ENCODE results near the gene RNGTT.

Gene RNGTT

GRCh38 chr6:88605271-88605670, 358.1 kb downstream of the RNGTT start:
- TF ChIP-seq REST (IDR thresholded peaks at IDR 0.05; ENCODE audit: insufficient read depth in 1 of 2, low read depth in 2 of 2, low read length in 2 of 2): no peak
- TF ChIP-seq TAF1 (IDR thresholded peaks at IDR 0.05; ENCODE audit: borderline replicate concordance, insufficient read depth, low read length): no peak
- TF ChIP-seq SIN3A (IDR thresholded peaks at IDR 0.05; ENCODE audit: borderline replicate concordance, insufficient read depth, low read length): no peak
- no peak for TF ChIP-seq FOXP2 (optimal IDR thresholded peaks at IDR 0.05; ENCODE audit: borderline replicate concordance, extremely low read depth, extremely low read length, insufficient read depth)
- no peak for TF ChIP-seq POLR2AphosphoS5 (IDR thresholded peaks at IDR 0.05; ENCODE audit: low read depth, low read length)

- no peak for TF ChIP-seq FOXP2 (optimal IDR thresholded peaks at IDR 0.05; ENCODE audit: borderline replicate concordance, extremely low read depth, extremely low read length, insufficient read depth)
- TF ChIP-seq SIN3A (IDR thresholded peaks at IDR 0.05; ENCODE audit: borderline replicate concordance, insufficient read depth, low read length): no peak
- TF ChIP-seq REST (IDR thresholded peaks at IDR 0.05; ENCODE audit: insufficient read depth in 1 of 2, low read depth in 2 of 2, low read length in 2 of 2): no peak
- TF ChIP-seq TAF1 (IDR thresholded peaks at IDR 0.05; ENCODE audit: borderline replicate concordance, insufficient read depth, low read length): no peak
- no peak for TF ChIP-seq POLR2AphosphoS5 (IDR thresholded peaks at IDR 0.05; ENCODE audit: low read depth, low read length)
Measured at GRCh38 chr6:88599571-88599970, 363.8 kb downstream of the RNGTT start.

- TF ChIP-seq REST (IDR thresholded peaks at IDR 0.05; ENCODE audit: insufficient read depth in 1 of 2, low read depth in 2 of 2, low read length in 2 of 2): no peak
- TF ChIP-seq SIN3A (IDR thresholded peaks at IDR 0.05; ENCODE audit: borderline replicate concordance, insufficient read depth, low read length): no peak
- TF ChIP-seq POLR2AphosphoS5 (IDR thresholded peaks at IDR 0.05; ENCODE audit: low read depth, low read length): no peak
- no peak for TF ChIP-seq FOXP2 (optimal IDR thresholded peaks at IDR 0.05; ENCODE audit: borderline replicate concordance, extremely low read depth, extremely low read length, insufficient read depth)
- TF ChIP-seq TAF1 (IDR thresholded peaks at IDR 0.05; ENCODE audit: borderline replicate concordance, insufficient read depth, low read length): no peak
Measured at GRCh38 chr6:88596801-88597200, 366.6 kb downstream of the RNGTT start.

GRCh38 chr6:88588938-88589337, 374.5 kb downstream of the RNGTT start:
- TF ChIP-seq REST (IDR thresholded peaks at IDR 0.05; ENCODE audit: insufficient read depth in 1 of 2, low read depth in 2 of 2, low read length in 2 of 2) (no peak), POLR2AphosphoS5 (IDR thresholded peaks at IDR 0.05; ENCODE audit: low read depth, low read length) (no peak), SIN3A (IDR thresholded peaks at IDR 0.05; ENCODE audit: borderline replicate concordance, insufficient read depth, low read length) (no peak), TAF1 (IDR thresholded peaks at IDR 0.05; ENCODE audit: borderline replicate concordance, insufficient read depth, low read length) (no peak), FOXP2 (optimal IDR thresholded peaks at IDR 0.05; ENCODE audit: borderline replicate concordance, extremely low read depth, extremely low read length, insufficient read depth) (no peak)

- TF ChIP-seq REST (IDR thresholded peaks at IDR 0.05; ENCODE audit: insufficient read depth in 1 of 2, low read depth in 2 of 2, low read length in 2 of 2) (no peak), SIN3A (IDR thresholded peaks at IDR 0.05; ENCODE audit: borderline replicate concordance, insufficient read depth, low read length) (no peak), TAF1 (IDR thresholded peaks at IDR 0.05; ENCODE audit: borderline replicate concordance, insufficient read depth, low read length) (no peak), FOXP2 (optimal IDR thresholded peaks at IDR 0.05; ENCODE audit: borderline replicate concordance, extremely low read depth, extremely low read length, insufficient read depth) (no peak), POLR2AphosphoS5 (IDR thresholded peaks at IDR 0.05; ENCODE audit: low read depth, low read length) (no peak)
Measured at GRCh38 chr6:88587150-88587520, 376.3 kb downstream of the RNGTT start.
